IPS DF 6.9 (cell line): ENCODE results near the gene TP53INP2.

Experiments
- DNase-seq: peaks from one replicate; pipeline ENCODE4 v3.0.0-alpha.2; 2013; ENCODE audit warnings: low read depth, low spot score
- H3K27ac ChIP-seq: one replicate; pipeline ENCODE4 v1.5.1; 2013; ENCODE audit warnings: low read length, control low read depth
- H3K27me3 ChIP-seq: 2 replicates; pipeline ENCODE4 v1.6.1; 2013; ENCODE audit warnings: mild to moderate bottlenecking, low read length; ENCODE audit not compliant: control insufficient read depth, insufficient read depth
- H3K36me3 ChIP-seq: 2 replicates; pipeline ENCODE4 v1.6.1; 2013; ENCODE audit warnings: low read length; ENCODE audit not compliant: control insufficient read depth, insufficient read depth
- H3K4me1 ChIP-seq: 2 replicates; pipeline ENCODE4 v1.6.1; 2013; ENCODE audit warnings: low read length; ENCODE audit not compliant: control insufficient read depth, insufficient read depth
- H3K4me3 ChIP-seq: 2 replicates; pipeline ENCODE4 v1.5.1; 2013; ENCODE audit warnings: mild to moderate bottlenecking, low read length
- H3K9me3 ChIP-seq: 2 replicates; pipeline ENCODE4 v1.6.1; 2013; ENCODE audit warnings: low read length, inconsistent platforms; ENCODE audit not compliant: control insufficient read depth, insufficient read depth
- WGBS: extraction: QIAGEN DNeasy Blood & Tissue Kit; methylation state at CpG from one replicate; pipeline ENCODE4 v1.1.7; 2013; ENCODE audit warnings: mixed read lengths, missing lambda C conversion rate; ENCODE audit not compliant: insufficient read length, insufficient coverage; 5-methylcytosine and 5-hydroxymethylcytosine counted together

Gene TP53INP2

GRCh38 chr20:34732523-34732922 is 28.4 kb downstream of the TP53INP2 start:
- Histone ChIP-seq H3K27me3 (no peaks in the 10 kb centered on the region), H3K9me3 (no peaks in the 10 kb centered on the region), H3K36me3 (no peaks in the 10 kb centered on the region), H3K4me3 (no peak overlapping the region), H3K27ac (no peak overlapping the region), H3K4me1 (no peaks in the 10 kb centered on the region)
- DNase-seq, result no peak
- WGBS, result no CpG with 5 or more reads among the region's 1 CpG

GRCh38 chr20:34736106-34736735 is 32.1 kb downstream of the TP53INP2 start:
- H3K27ac ChIP-seq, result no peak overlapping the region
- H3K9me3 ChIP-seq, result no peaks in the 10 kb centered on the region
- H3K36me3 ChIP-seq, result no peaks in the 10 kb centered on the region
- WGBS, result no CpG with 5 or more reads among the region's 6 CpGs
- H3K27me3 ChIP-seq, result no peaks in the 10 kb centered on the region
- H3K4me1 ChIP-seq, result no peaks in the 10 kb centered on the region
- H3K4me3 ChIP-seq, result no peak overlapping the region
- no peak for DNase-seq

GRCh38 chr20:34743039-34743438 is 38.9 kb downstream of the TP53INP2 start:
- WGBS, result no CpG with 5 or more reads among the region's 1 CpG
- DNase-seq, result no peak
- no peak overlapping the region for H3K27ac ChIP-seq
- H3K4me1 ChIP-seq, result no peaks in the 10 kb centered on the region
- H3K9me3 ChIP-seq, result no peaks in the 10 kb centered on the region
- H3K4me3 ChIP-seq, result no peak overlapping the region
- H3K36me3 ChIP-seq, result peaks cover 3% of the 10 kb centered on the region; the same call in 1 of the 2 replicates
- no peaks in the 10 kb centered on the region for H3K27me3 ChIP-seq

GRCh38 chr20:34744340-34744739 is 40.2 kb downstream of the TP53INP2 start:
- Histone ChIP-seq H3K4me3 (no peak overlapping the region), H3K36me3 (peaks cover 3% of the 10 kb centered on the region; the same call in 1 of the 2 replicates), H3K27ac (no peak overlapping the region), H3K27me3 (no peaks in the 10 kb centered on the region), H3K9me3 (no peaks in the 10 kb centered on the region), H3K4me1 (no peaks in the 10 kb centered on the region)
- WGBS, result no CpG with 5 or more reads among the region's 3 CpGs
- no peak for DNase-seq

GRCh38 chr20:34744847-34745246 is 40.7 kb downstream of the TP53INP2 start:
- H3K4me1 ChIP-seq, result no peaks in the 10 kb centered on the region
- DNase-seq, result no peak
- no peaks in the 10 kb centered on the region for H3K9me3 ChIP-seq
- no peak overlapping the region for H3K4me3 ChIP-seq
- peaks cover 3% of the 10 kb centered on the region; the same call in 1 of the 2 replicates for H3K36me3 ChIP-seq
- H3K27ac ChIP-seq, result no peak overlapping the region
- whole genome bisulfite sequencing, result no CpG with 5 or more reads among the region's 1 CpG
- H3K27me3 ChIP-seq, result no peaks in the 10 kb centered on the region

GRCh38 chr20:34746674-34747073 is 42.5 kb downstream of the TP53INP2 start:
- WGBS, result no CpG with 5 or more reads among the region's 3 CpGs
- no peak for DNase-seq
- Histone ChIP-seq H3K4me3 (no peak overlapping the region), H3K27ac (no peak overlapping the region), H3K9me3 (no peaks in the 10 kb centered on the region), H3K36me3 (peaks cover 6% of the 10 kb centered on the region), H3K4me1 (no peaks in the 10 kb centered on the region), H3K27me3 (no peaks in the 10 kb centered on the region)

- H3K4me1 ChIP-seq, result no peaks in the 10 kb centered on the region
- no peaks in the 10 kb centered on the region for H3K27me3 ChIP-seq
- no peak for DNase-seq
- H3K9me3 ChIP-seq, result no peaks in the 10 kb centered on the region
- H3K4me3 ChIP-seq, result no peak overlapping the region
- no peak overlapping the region for H3K27ac ChIP-seq
- H3K36me3 ChIP-seq, result peaks cover 6% of the 10 kb centered on the region
- WGBS, result no CpG with 5 or more reads among the region's 2 CpGs
Observed at GRCh38 chr20:34747479-34747878, 43.3 kb downstream of the TP53INP2 start.

- Histone ChIP-seq H3K4me1 (no peaks in the 10 kb centered on the region), H3K27me3 (no peaks in the 10 kb centered on the region), H3K4me3 (no peak overlapping the region), H3K9me3 (no peaks in the 10 kb centered on the region), H3K27ac (no peak overlapping the region), H3K36me3 (peaks cover 3% of the 10 kb centered on the region; the same call in 1 of the 2 replicates)
- no peak for DNase-seq
- WGBS, result no CpG with 5 or more reads among the region's 2 CpGs
Observed at GRCh38 chr20:34748709-34749108, 44.6 kb downstream of the TP53INP2 start.

- Histone ChIP-seq H3K4me3 (no peak overlapping the region), H3K27me3 (no peaks in the 10 kb centered on the region), H3K4me1 (no peaks in the 10 kb centered on the region), H3K27ac (no peak overlapping the region), H3K36me3 (peaks cover 3% of the 10 kb centered on the region; the same call in 1 of the 2 replicates), H3K9me3 (no peaks in the 10 kb centered on the region)
- DNase-seq, result no peak
- WGBS, result no CpG with 5 or more reads among the region's 2 CpGs
Observed at GRCh38 chr20:34750484-34750883, 46.3 kb downstream of the TP53INP2 start.

- peaks cover 3% of the 10 kb centered on the region; the same call in 1 of the 2 replicates for H3K36me3 ChIP-seq
- WGBS, result no CpG with 5 or more reads among the region's 3 CpGs
Observed at GRCh38 chr20:34751453-34751852, 47.3 kb downstream of the TP53INP2 start.

More at GRCh38 chr20:34751453-34751852, 47.3 kb downstream of the TP53INP2 start:
- Histone ChIP-seq H3K27me3 (no peaks in the 10 kb centered on the region), H3K4me3 (no peak overlapping the region), H3K27ac (no peak overlapping the region), H3K4me1 (no peaks in the 10 kb centered on the region), H3K9me3 (no peaks in the 10 kb centered on the region)
- DNase-seq, result no peak
